HL-60 (cell line): ENCODE data around the gene TRPC4AP.
"Not testable (repeated sequence)": the region's sequence is repeated elsewhere in the genome, so short reads cannot be mapped to it uniquely, and the experiment has no call there.

Source experiments
- CTCF ChIP-seq: IDR thresholded peaks from one replicate; pipeline ENCODE4 v1.5.1; 2011; ENCODE audit warnings: low read length, control low read depth, inconsistent platforms; ENCODE audit not compliant: insufficient read depth
- POLR2AphosphoS5 ChIP-seq: IDR thresholded peaks from 2 replicates; pipeline ENCODE4 v1.6.1; 2012; ENCODE audit warnings: low read depth
- TF ChIP-seq, protein P1 (sequence below): IDR thresholded peaks from 2 replicates; pipeline ENCODE4 v1.6.1; 2012; ENCODE audit warnings: low read depth; ENCODE audit not compliant: insufficient replicate concordance

DNA sequence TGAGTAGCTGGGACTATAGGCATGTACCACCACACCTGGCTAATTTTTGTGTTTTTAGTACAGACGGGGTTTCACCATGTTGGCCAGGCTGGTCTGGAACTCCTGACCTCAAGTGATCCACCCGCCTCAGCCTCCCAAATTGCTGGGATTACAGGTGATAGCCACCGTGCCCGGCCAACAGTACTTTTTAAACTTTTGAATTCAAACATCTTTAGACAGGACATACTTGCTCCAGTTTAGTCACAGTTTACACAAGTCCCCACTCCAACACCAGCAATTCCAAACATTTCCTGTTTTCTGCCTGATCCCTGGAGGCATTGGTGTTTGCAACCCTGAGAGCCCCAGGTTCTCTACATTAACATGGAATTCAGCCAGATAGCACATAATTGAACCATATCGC lies 40.0 kb downstream of the TRPC4AP start:
- not testable (repeated sequence) for TF ChIP-seq CTCF, POLR2AphosphoS5
- TF ChIP-seq, protein P1, sequence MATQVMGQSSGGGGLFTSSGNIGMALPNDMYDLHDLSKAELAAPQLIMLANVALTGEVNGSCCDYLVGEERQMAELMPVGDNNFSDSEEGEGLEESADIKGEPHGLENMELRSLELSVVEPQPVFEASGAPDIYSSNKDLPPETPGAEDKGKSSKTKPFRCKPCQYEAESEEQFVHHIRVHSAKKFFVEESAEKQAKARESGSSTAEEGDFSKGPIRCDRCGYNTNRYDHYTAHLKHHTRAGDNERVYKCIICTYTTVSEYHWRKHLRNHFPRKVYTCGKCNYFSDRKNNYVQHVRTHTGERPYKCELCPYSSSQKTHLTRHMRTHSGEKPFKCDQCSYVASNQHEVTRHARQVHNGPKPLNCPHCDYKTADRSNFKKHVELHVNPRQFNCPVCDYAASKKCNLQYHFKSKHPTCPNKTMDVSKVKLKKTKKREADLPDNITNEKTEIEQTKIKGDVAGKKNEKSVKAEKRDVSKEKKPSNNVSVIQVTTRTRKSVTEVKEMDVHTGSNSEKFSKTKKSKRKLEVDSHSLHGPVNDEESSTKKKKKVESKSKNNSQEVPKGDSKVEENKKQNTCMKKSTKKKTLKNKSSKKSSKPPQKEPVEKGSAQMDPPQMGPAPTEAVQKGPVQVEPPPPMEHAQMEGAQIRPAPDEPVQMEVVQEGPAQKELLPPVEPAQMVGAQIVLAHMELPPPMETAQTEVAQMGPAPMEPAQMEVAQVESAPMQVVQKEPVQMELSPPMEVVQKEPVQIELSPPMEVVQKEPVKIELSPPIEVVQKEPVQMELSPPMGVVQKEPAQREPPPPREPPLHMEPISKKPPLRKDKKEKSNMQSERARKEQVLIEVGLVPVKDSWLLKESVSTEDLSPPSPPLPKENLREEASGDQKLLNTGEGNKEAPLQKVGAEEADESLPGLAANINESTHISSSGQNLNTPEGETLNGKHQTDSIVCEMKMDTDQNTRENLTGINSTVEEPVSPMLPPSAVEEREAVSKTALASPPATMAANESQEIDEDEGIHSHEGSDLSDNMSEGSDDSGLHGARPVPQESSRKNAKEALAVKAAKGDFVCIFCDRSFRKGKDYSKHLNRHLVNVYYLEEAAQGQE = not testable (repeated sequence)
